DMS 273 treated with DMSO at 0.1 percent for 48 hours (cell line): ENCODE results near the gene RAE1.

ENCODE experiments used
- DNase-seq: peaks from one replicate; lab custom pipeline; 2025; lab: John Stamatoyannopoulos, UW

The RAE1 gene

DNA sequence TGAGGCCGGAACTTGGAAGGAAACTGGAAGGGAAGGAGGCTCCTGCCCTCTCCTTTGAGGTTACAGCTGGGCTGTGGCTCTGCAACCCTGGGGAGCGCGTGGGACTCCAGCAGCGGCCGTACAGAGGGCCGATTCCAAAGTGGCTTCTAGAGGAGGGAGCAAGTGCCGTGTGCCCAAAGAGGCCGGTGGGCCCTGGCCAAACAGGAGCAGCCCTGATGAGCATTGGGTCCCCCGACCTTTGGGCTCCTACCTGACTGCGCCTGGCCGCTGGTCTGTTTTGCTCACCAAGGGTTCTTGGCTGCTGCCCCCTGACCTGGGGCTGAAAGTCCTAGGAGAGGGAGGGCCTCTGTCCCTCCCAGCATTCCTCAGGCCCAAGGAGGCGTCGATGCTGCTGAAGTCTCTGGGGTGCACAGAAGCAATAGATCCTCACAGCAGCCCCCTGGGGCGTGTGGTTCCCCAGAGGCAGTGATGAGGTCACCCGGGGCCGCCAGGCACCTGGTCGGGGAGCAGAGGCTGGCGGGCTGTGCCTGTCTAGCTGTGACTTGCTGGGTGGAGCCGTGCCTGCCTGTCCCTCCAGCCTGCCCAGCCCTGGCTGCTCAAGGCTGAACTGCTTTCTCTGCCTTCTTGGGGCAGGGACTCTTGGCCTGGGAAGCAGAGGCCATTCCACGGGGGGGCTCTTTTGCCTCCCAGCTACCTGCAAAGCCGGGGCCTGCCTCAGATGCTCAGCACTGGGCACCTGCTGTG, 49.9 kb downstream of the RAE1 start:
- DNase-seq, result no peak

DNA sequence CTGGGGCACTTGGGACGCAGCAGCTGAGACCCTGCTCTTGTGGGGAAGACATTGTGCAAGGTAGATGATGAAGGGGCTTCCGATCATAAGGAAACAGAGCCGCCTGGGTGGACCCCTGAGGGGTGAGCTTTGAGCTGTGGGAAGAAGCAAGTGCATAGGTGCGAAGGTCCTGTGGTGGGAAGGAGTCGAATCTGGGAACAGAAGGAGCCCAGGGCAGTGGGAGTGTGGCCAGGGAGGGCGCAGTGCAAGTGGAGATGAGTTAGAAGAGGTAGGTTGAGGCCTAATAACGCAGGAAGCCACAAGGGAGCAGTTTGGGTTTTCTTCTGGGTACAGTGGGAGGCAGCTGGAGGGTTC, 50.5 kb downstream of the RAE1 start:
- no peak for DNase-seq

DNA sequence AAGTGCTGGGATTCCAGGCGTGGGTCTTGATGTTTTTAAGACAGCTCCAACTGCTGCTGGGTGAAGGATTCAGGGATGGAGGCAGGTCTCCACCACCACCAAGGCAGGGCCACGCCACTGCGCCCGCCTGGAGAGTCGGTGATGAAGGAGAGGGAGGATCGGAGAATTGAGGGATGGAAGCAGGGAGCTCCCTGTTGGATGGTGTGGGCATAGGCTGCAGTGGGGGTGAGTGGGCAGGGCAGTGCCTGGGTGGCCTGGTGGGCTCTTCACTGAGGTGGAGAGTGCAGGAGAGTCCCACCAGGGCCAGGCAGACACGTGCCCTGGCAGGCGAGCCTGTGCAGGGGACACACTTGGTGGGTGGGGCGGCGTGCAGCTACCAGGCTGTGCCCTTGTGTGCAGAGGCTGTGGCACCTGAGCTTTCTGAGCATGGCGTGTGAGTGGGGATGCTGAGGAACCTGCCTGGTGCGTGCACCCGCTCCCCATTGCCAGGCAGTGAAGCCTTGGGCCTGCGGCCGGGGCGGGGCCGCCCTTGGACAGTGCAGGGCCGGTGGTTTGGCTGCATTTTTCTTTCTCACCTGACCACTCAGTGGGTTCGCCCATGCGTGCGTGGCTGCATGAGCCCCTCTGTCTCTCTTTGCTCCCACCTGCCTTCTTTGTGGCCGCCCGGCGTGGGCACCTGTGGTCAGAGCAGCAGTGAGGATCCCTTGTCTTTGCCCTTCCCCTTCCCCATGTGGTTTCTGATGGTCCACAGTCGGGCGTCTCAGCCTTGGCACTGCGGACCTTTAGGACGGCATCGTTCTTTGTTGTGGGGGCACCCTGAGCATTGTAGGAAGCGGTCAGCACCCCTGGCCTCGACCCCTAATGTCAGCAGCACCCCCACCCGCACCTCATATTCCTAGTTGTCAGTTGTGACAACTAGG, 51.4 kb downstream of the RAE1 start:
- no peak for DNase-seq

GRCh38 chr20:57403216-57403615, 52.2 kb downstream of the RAE1 start:
- DNase-seq, result no peak

DNA sequence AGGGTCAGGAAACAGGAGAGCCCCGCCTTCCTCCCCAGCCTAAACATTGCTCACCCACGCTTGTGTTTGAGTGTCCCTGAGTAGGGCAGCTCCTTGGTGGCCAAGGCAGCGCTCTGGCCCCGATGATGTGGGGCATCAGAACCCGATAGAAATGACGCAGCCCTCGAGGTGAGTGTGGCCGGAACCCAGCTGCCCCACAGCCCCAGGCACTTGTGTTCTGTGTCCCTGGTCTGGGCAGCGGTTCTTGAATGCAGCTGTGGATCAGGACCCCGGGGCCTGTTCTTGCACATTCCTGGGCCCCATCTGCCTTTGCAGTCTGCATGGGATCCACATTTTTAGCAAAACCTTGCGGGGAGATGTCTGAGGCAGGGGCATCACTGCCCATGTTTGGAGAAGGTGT, 53.0 kb downstream of the RAE1 start:
- no peak for DNase-seq

DNA sequence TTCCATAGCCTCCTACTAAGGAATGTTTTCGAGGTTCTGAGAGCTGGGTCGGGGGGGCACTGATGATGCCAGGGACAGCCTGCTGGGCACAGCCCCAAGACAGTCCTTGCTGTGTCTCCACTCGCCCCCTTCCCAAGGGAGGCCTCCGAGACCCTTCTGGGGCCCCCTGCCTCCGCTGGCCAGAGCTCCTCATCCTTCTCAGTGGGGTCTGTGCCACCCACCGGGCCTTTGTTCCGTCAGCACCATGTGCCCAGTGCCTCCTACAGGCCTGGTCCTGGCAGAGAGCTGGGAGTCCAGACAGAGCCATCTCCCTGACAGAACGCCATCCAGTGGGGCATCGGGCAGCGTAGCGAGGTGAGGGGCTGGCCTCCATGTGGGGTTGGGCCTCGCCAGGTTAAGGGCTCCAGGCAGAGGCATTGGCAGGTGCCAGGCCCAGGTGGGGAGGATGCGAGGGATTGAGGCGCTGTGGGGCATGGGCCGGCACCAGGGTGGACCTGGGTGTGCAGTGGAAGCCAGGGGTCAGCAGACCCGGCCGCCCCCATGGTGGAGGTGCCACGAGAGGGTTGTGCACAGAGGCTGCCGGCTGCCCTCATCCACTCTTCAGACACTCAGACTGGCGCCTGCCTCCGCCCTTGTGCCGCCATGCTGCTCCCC, 53.5 kb downstream of the RAE1 start:
- no peak for DNase-seq

- DNase-seq, result no peak
Measured at GRCh38 chr20:57405236-57406016, 54.4 kb downstream of the RAE1 start.

DNA sequence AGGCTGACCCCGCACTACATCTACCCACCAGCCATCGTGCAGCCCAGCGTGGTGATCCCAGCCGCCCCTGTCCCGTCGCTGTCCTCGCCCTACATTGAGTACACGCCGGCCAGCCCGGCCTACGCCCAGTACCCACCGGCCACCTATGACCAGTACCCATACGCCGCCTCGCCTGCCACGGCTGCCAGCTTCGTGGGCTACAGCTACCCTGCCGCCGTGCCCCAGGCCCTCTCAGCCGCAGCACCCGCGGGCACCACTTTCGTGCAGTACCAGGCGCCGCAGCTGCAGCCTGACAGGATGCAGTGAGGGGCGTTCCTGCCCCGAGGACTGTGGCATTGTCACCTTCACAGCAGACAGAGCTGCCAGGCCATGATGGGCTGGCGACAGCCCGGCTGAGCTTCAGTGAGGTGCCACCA, 56.5 kb downstream of the RAE1 start:
- DNase-seq, result no peak

GRCh38 chr20:57408131-57408530, 57.1 kb downstream of the RAE1 start:
- DNase-seq, result no peak

- no peak for DNase-seq
Measured at GRCh38 chr20:57408536-57409233, 57.6 kb downstream of the RAE1 start.

DNA sequence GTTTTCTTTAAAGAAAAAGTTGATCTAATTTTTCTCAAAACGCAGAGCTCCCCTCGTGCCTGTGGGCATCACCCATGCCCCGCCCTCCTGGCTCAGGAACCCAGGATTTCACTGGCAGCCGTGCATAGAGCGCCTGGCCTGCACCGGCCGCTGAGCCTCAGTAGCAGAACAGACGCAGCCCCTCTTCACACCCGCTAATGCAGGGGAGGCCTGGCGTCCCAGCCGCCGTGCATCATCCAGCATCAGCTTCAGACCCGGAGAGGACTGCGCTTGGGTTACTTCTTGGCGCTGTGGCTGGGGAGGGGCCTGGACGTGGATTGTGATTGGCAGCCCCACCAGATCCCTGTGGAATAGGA, 58.2 kb downstream of the RAE1 start:
- DNase-seq, result no peak

DNA sequence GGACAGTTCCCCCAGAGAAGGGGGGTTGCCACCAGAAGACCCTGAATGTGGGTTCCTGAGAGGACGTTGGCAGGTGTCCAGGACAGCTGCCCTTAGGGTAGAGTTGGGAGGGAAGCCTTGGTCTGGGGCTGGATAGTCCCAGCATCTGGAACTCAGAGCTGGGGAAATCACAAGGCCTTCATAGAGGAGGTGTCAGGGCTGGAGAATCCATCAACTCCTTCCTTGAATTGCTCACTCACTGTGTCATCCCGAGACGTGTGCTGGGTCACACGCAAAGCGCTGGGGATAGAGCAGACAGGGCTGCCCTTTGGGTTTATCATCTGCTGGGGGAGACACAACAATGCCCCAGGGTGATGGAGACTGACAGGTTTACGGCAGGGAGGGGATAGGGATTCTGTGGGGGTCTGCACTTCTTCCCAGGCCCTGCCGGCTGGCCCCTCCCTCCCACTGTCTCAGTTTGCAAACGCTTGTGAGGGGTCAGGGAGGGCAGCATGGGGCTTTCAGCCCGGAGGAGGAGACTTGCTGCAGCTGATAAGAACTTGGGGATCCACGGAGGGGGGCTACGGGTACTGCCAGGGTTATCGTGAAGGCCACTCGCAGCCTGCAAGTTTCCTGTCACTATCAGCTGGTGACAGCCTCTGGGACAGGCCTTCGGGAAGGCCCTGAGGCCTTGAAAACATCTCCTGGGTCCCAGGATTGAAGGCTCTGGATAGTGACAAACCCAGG, 58.8 kb downstream of the RAE1 start:
- DNase-seq, result no peak

GRCh38 chr20:57410398-57410920, 59.4 kb downstream of the RAE1 start:
- DNase-seq, result no peak

DNA sequence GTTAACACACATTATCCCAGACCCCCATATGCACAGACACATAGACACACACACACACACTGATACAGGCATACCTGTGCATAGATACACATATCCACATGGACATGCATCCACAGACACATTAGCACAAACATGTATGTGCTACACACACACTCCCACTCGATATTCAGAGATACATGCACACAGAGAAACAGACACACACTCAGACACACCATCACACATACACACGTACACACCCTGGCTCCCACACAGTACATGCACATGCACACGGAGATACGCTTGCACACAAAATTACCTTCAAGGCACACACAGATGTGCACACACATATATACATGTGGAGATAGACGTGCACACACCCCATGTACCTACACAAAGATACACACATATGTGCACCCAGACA, 59.9 kb downstream of the RAE1 start:
- DNase-seq, result no peak

DNA sequence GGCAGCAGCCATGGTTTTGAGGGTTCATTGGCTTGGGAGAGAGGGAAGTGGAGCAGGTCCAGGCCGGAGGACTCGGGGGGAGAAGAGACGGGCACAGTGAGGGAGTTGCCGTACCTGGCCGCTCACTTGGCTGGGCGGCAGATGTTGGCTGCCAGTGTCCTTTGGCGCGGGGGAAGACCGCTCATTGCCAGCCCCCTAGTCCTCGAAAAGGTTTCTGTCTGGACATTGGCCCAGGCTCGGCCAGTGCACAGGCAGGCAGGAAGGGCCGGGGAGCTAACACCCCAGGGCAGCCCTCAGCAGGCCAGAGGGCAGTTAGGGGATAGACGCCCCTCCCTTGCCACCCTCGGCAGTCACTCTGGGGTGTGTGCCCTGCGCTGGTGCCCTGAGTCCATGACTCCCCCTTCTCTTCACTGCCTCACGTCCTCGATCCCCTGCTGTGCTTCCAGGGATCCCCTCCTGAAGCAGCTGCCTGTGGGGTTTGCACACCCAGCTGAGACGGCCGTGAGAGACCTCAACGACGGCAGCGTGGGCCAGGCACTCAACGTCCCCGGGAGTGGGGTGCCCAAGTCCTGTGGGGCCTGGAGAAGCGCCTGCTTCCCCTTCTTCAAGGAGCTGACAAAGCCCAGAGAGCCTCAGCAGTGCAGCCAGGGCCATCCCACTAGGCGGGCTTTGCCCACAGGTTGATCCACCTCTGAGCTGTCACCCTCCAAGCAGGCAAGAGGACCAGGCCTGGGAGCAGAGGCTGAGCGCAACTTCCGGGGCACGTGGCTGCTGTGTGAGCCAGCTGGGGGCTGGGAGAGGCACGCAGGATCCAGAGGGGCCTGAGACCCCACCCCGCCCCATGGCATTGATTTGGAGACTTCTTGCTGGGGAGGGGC, 60.6 kb downstream of the RAE1 start:
- DNase-seq, result no peak

- DNase-seq, result no peak
Measured at GRCh38 chr20:57412347-57413029, 61.4 kb downstream of the RAE1 start.

DNA sequence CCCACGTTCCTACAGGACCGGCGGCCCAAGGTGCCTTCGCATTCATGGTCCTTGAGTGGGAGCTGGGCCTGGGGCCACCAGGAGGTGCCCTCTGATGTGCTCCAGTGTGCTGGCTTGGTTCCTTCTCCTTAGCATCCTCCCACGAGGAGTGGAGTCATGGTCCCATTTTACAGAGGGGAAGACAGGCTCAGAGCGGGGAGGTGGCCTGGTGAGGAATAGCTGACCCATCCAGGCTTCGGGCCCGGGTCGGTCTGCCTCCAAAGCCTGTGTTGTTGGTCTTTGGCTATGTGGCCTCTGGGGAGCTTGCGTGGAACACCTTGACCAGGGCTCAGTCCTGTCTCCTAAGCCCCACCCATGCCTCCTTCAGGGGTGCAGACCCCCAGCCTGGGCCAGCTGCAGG, 62.9 kb downstream of the RAE1 start:
- no peak for DNase-seq

DNA sequence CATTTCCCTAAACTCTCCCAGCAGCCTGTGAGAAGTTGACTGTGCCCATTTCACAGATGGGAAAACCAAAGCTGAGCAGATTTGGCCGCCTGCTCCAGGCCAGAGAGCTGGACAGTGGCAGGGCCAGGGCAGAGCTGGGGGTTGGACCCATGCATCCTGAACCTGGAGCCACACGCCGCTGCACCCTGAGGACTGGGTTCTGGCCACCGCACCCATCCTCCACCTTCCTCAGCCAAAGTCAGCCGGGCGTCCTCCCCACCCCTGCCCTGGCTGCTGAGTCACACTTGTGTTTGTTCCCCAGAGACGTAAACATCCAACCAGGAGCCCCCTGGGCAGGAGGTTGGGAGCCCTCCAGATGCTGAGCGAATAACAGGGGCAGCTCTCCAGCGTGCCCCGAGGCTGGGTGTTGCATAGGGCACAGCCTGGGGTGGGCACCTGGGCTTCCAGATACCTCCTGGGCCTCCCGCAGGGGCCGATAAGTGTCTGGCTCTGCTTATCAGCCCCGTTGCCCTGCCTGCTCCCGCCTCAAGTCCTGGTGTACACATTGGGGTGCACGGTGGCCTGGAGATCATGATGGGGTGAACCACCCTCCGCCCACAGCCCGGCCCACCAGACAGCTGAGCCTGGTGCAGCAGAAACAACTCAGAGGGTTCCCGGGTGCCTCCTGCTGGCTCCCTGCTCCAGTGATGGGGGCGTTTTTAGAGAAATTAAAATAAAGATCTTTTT, 64.0 kb downstream of the RAE1 start:
- DNase-seq, result no peak
